GM18520 (cell line): ENCODE results near the gene LCN1.

Experiments used
- ATAC-seq: cut with Tn5 transposase; IDR thresholded peaks from one replicate; pipeline ENCODE4 v1.9.1; 2021; ENCODE audit not compliant: unreplicated experiment

The LCN1 gene

GRCh38 chr9:135488013-135488330 is 33.3 kb upstream of the LCN1 start:
- no peak for ATAC-seq

- no peak for ATAC-seq
Measured at GRCh38 chr9:135488527-135488926, 32.7 kb upstream of the LCN1 start.

- ATAC-seq, result no peak
Measured at GRCh38 chr9:135489188-135489906, 31.9 kb upstream of the LCN1 start.

GRCh38 chr9:135490166-135490870 is 30.9 kb upstream of the LCN1 start:
- no peak for ATAC-seq

- no peak for ATAC-seq
Measured at GRCh38 chr9:135490980-135491464, 30.2 kb upstream of the LCN1 start.

- no peak for ATAC-seq
Measured at GRCh38 chr9:135491764-135492163, 29.5 kb upstream of the LCN1 start.

- ATAC-seq, result no peak
Measured at GRCh38 chr9:135492886-135493669, 28.2 kb upstream of the LCN1 start.

- ATAC-seq, result no peak
Measured at GRCh38 chr9:135494791-135495559, 26.3 kb upstream of the LCN1 start.

- no peak for ATAC-seq
Measured at GRCh38 chr9:135498381-135499126, 22.7 kb upstream of the LCN1 start.

GRCh38 chr9:135499326-135500070 is 21.7 kb upstream of the LCN1 start:
- no peak for ATAC-seq

- no peak for ATAC-seq
Measured at GRCh38 chr9:135500071-135500524, 21.1 kb upstream of the LCN1 start.

GRCh38 chr9:135500525-135501260 is 20.5 kb upstream of the LCN1 start, which contains the start of gene MRPS2:
Gene MRPS2, plus strand, starts transcription at chr9:135500682. Its CDS starts 29 bp downstream, at chr9:135500711.
- ATAC-seq, result peak; percentile 86

GRCh38 chr9:135501261-135502167 is 19.7 kb upstream of the LCN1 start:
- ATAC-seq, result no peak

- no peak for ATAC-seq
Measured at GRCh38 chr9:135502168-135502872, 18.9 kb upstream of the LCN1 start.

GRCh38 chr9:135502873-135503321 is 18.3 kb upstream of the LCN1 start:
- no peak for ATAC-seq

GRCh38 chr9:135503371-135504261 is 17.6 kb upstream of the LCN1 start:
- no peak for ATAC-seq
